IPS DF 4.7 (cell line): ENCODE measurements around the gene EXOSC1.
"Not testable (repeated sequence)": the region's sequence is repeated elsewhere in the genome, so short reads cannot be mapped to it uniquely, and the experiment has no call there.

Experiments used
- DNase-seq: peaks from one replicate; pipeline ENCODE4 v3.0.0-alpha.2; 2013; ENCODE audit warnings: low spot score; ENCODE audit errors: extremely low read depth

EXOSC1 gene, protein sequence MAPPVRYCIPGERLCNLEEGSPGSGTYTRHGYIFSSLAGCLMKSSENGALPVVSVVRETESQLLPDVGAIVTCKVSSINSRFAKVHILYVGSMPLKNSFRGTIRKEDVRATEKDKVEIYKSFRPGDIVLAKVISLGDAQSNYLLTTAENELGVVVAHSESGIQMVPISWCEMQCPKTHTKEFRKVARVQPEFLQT

DNA sequence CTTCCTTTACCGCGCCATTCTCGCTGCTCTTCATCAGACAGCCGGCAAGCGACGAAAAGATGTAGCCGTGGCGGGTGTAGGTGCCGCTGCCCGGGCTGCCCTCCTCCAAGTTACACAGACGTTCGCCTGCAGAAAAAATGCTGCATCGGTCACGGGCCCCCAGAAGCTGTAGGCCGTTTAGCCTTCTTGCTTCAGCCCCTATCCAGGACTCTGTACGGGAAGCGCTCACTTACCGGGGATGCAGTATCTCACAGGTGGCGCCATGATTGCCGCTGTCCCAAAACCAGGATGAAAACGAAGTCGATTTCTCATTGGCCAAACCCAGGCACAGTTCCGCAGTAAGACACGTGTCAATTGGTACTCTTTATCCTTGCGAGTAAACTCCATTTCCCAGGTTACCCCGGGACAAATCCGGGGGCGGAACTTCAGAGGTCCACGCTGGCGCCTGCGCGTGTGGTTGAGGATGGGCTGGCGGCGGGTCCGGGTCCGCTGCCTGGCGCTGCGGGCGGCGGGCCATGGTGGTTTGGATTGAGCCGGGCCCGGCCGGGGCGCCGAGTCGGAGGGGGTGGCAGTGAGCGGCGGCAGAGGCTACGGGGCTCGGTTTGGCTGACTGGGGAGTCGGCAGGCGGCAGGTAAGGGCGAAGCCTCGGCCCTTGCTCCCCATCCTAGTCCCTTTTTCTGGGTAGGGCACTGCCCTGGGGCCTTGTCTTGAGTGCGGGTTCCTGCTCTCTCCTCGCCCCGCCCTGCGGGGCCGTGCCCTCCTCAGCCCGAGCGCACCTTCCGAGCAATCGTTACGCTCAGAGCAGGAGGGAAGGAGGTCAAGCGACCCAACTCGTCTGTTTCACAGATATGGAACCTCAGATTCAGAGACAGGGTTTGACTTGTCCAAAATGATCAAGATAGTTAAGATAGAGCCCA lies at the start of gene EXOSC1, which contains the start of gene ZDHHC16:
EXOSC1 (minus strand) TSS at position 285 of the 918 bp plus-strand sequence; CDS start at position 264, 21 bp downstream.
ZDHHC16 (plus strand) TSS at position 454 of the 918 bp plus-strand sequence. CDS start 5,501 bp downstream, outside the sequence.
- peak; percentile 93 for DNase-seq

DNA sequence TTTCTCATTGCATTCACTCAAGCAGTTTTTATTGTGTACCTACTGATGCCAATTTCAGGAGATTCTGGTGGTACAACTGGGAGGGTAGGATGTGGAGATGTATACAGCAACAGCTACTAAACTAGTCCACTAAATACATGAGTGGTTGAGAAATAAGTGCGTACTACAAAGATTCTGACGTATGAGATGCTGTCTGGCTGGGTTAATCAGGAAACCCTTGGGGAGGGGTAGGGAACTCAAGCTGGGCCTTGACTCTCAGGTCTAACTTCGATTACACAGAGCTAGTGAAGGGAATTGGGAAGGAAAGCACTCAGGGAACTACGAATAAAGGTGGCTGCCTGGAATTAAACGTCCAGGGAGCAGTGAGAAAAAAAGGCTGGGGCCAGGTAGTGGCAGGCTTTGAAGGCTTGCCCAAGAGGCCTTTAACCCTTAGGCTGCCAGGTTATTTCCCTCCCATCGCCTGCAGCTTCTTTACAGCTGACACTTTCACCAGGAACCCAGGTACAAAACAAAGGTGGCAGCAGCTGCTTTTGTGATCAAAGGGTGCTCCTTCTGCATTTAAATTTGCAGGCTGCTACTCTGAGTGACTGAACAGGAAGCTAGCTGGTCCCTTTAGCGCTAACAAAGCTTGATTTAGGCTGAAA lies 49.2 kb upstream of the EXOSC1 start:
- DNase-seq: no peak

DNA sequence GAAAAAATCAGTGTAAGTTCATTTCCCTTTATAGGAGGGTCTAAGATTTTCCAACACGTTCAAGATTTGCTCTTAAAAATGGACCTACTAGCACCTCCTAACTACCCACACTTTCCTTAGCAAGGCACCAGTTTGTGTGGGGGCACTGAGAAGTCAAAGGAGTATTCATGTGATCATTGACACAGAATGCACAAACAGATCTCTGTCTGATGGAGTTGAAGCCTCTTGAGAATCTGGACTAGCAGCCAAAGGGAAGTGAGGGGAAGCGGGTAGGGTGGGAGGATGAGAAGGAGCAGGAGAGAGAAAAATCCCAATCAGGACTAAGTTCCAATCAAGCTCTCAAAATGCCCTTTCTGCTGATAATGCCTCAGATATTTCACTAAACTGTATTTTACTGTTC lies 48.3 kb upstream of the EXOSC1 start:
- no peak for DNase-seq

DNA sequence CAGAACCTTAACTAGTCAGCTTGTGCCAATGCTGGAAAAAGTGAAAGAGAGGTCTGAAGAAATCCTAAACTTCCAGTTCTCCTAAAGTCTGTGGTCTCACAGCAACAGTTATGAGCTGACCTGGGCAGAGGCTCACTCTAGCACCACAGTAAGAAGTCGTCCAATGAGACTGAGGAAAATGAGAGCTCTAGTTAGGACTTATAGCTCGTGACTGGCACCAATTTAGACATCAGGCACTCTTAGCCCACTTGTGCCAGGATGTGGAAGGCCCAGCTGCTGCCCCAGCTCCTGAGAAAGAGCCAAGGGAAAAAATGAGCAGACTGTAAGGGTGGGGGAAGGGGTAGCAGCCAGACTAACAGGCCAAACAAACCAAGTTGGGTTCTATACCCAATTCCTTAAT lies 44.8 kb upstream of the EXOSC1 start:
- DNase-seq: no peak

DNA sequence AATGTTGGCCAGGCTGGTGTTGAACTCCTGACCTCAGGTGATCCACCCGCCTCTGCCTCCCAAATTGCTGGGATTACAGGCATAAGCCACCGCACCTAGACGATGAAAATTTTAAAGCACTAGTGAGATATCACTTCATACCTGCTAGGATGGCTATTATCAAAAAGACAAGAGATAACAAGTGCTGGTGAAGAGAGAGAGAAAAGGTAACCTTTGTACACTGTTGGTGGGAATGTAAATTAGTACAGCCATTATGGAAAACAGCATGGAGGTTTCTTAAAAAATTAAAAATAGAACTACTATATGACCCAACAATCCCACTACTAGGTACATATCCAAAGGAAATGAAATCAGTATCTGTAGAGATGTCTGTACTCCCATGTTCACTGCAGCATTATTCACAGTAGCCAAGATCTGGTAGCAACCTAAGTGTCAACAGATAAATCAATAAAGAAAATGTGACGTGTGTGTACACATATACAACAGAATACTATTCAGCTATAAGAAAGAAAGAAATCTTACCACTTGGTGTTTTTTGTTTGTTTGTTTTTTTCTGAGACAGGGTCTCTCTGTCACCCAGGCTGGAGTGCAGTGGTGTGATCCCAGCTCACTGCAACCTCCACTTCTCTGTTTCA lies 40.0 kb upstream of the EXOSC1 start:
- no peak for DNase-seq

DNA sequence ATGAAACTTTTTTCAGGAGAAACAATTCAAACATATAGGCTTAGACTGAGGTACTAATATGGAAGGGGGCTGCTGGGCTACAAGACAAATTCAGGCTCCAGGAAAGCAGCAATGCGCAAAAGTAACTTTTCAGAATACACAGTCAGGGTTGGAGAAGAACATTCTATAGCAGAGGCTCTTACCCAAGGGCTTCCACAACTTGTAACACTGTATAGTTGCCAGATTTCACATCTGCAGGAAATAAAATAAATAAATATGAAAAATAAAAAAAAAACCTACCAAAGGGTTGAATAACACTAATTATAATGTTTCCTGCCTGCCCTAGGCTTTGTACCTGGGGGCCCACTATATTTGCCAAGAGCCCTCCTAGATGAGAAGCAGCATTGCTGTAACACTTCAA lies 38.1 kb upstream of the EXOSC1 start:
- no peak for DNase-seq

DNA sequence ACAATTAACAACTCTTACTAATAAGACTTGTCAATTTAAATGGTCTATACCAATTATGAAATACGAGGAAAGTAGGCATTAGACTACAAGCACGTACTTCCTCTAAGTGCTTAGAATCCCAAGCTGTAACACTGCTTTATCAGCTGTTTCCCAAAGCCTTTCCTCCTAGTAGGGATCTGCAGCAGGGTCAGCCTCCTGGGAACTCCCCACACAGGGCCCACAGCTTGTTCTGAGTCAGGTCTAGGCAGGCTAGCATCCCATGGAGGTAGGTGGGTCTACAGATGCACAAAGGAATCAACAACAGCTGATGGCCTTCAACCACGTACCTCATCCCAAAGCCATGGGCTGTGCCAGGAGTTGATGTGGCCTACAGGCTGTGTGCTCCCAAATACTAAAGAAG lies 37.7 kb upstream of the EXOSC1 start:
- no peak for DNase-seq

DNA sequence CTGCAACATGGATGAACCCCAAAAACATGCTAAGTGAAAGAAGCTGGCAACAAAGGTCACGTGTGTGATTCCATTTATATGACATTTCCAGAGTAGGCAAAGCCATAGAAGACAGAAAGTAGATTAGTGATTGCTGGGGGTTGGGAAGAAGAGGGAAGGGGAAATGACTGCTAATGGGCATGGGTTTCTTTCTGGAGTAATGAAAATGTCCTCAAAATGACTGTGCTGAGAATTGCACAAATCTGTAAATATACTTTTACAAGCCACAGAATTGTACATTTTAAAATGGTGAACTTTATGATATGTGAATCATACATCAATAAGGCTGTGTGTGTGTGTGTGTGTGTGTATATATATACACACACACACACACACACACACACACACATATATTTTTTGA lies 36.6 kb upstream of the EXOSC1 start:
- DNase-seq: no peak

DNA sequence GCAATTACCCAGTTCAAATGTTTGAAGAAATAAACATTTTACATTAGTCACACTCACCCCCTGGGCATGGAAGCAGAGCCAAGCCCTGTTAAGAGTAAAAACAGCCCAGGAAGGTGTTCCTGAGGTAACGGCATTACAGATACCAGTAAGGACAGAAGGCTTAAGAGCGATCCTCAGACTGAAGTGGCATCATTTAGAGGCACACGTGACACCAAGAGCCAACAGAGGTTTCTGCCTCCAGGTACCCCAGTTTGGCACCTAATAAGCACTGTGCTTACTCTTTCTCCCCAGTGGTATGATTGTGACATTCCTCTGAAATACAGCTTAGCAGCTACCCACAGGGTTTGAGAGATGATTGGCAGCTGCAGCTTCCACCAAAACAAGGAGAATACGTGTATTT lies 35.3 kb upstream of the EXOSC1 start:
- no peak for DNase-seq

DNA sequence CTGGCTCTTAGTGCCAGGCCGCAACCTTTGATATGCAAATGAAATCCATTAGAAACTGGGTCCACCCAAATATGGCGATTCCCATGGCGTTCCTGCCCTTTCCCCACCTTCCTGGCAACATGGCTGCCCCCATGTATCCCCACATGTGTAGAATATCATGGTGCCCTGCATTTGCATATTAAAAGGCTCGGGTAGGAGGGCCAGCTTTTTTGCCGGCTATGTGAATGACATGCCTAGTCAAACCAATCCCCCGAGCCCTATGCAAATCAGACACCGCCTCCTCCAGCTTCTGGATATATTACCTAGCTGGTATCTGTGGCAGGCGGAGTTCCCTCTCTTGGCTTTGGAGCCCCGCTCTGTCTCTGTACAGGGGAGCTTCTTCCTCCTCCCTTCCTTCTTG lies 34.1 kb upstream of the EXOSC1 start:
- peak; percentile 97 for DNase-seq

DNA sequence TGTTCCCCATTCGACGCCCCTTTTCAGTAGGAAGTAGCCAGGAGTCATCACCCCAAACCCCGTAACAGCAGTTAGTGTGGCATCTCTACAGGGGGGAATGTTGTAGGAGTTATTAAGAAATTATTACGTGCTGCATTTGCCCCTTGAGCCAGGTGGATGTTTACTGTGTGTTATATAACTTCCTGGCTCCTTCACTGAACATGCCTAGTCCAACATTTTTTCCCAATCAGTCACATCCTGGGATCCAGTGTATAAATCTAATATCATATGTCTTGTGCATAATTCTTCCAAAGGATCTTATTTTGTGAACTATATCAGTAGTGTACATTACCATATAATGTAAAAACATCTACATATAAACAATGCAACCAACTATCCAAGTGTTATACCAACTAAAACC lies 33.6 kb upstream of the EXOSC1 start:
- not testable (repeated sequence) for DNase-seq

DNA sequence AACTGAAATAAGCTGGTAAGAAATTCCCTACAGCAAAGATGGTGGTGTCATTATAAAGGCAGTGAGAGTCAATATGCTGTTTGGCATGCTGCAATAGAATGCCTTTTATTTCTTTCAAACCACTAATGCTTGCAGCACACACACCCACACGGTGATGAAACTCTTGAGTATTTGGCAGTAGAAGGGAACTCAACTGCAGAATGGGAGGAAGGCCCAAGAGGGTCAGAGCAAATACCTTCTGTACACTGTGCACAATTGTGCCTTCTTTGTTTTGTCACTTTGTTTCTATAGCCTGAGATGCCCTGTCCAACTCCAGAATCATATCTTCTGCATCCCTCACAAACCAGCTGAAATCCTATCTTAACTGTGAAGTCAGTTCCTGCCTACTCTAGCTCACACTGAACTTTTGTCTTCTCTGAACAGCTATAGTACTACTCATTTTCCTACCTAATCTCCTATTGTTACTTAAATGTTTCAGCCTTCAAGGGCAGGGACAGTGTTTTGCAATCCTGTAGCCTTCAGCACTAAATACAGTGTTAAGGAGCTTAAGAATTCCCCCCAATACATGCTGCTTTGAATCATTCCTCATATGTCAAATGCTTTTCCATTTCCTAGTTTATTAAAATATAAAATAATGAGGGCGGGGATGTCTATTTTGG lies 30.3 kb upstream of the EXOSC1 start:
- no peak for DNase-seq

DNA sequence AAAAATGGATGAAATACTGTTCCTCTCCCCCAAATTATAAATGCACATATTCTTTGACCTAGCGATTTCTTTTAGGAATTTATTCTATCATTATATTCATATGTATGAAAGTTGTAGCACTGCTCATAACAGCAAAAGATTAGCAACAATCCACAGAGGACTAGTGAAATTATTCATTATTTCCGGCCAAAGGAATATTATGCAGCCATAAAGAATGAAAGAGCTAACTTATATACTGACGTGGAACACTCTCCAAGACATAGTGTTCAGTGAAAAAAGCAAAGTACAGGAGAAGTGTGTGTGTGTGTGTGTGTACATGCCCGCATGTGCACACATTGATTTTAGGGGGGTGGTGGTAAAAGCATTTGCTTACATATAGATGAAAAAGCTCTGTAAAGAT lies 29.1 kb upstream of the EXOSC1 start:
- no peak for DNase-seq

DNA sequence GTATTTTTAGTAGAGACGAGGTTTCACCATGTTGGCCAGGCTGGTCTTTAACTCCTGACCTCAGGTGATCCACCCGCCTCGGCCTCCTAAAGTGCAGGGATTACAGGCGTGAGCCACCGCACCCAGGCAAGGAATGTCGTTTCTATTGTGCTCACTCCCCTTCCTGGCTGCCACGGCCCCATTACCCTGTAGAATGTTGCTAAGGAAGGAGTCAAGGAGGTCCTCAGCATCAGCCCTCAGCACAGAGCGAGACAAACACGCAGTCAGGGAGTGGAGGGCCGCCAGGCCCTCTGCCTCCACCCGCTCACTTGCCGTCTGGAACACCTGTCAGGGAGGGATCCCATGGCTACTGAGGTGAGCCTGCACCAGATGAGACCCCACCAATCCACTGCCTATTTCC lies 23.0 kb upstream of the EXOSC1 start:
- not testable (repeated sequence) for DNase-seq

DNA sequence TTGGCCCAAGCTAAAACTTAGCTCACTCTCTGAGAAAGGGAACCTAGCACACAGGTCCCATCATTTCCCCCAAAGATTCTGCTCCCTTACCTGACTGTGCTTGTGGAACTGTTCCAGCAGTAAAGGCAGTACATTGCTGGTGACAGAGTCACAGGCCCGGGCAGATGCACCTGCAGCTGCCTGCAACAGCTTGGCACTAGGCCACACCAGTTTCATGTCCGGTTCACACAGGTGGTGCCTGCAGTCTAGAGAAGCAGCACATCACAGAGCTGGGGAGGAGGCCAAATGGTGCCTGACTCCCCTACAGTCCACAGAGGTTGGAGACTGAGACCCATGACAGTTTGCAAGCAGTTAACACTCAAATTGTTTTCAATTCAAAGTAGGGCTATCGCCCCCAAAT lies 22.4 kb upstream of the EXOSC1 start:
- no peak for DNase-seq

DNA sequence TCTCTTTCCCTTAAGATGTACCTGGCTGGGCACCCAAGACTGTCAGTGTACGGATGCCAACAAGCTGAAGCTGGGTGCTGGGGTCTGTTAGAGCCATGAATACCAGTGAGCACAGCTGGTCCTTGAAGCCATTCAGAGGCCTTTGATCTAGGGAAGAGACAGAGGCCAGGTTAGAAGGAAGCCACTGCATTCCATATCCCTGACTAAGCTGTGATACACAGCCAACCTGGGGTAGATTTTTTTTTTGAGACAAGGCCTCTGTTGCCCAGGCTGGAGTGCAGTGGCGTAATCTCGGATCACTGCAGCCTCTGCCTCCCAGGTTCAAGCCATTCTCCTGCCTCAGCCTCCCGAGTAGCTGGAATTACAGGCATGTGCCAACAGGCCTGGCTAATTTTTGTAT lies 20.9 kb upstream of the EXOSC1 start:
- no peak for DNase-seq

DNA sequence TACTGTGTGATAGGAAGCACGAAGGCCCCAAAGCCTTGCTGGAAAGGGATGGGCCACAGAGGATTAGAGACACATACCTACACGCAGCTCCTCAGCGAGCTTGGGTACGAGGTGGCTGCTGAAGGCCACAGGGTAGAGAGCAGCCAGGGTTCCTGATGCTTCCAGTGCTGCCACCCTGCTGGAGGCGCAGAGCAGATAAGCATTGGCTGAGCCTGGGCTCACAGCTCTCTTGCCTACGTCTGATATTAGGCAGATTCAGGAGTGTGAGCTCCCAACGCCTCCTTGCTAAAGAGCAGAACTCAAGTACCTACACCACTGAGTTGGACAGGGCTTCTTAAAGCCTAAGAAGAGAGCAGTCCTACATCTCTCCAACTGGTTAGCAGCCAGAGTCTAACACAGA lies 20.2 kb upstream of the EXOSC1 start:
- no peak for DNase-seq

DNA sequence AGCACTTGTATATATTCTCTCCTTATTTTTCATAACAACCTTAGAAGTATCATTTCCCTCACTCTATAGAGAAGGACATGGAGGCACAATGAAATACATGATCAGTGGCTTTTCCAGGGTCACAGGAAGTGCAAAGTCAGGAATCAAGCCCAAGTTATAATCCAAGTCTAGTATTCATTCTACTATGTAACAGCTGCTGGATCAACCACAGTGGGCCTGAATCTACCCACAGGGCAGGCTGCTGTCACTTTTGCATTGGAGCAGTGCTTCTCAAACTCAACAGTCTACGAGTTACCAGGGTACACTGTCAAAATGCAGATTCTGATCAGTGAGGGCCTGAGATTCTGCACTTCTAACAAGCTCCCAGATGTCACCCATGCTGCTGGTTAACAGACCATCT lies 18.4 kb upstream of the EXOSC1 start:
- DNase-seq: no peak

DNA sequence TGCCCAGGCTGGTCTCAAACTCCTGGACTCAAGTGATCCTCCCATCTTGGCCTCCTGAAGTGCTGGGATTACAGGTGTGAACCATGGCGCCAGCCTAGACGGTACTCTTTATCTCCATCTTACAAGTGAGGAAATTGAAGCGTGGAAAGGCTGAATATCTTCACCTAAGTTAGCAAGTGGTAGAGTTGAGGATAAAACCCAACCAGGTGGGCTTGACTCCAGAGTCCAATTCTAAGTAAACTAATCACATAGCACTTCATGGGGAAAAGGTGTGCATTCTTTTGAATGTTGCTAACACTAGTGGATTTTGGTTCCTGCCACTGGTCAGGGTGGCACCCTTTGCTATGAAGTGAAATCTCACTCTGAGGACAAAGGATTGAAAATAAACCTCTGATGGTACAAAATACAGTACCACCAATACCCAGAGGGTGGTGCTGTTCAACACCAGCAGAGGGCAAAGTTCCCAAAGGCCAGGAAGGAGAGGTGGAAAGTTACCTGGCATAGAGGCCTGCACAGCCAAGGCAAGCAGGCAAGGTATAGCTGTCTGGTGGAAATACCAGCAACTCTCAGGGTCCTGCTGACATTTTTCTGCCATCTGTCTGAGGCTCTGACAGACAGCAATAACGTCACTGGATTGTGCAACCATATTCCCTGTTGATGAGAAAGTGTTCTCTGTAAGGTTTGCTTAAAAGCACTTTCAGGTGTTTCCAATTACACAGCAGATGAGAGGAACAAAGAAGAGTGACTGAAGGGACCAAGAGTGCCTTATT lies 17.7 kb upstream of the EXOSC1 start:
- DNase-seq: no peak

DNA sequence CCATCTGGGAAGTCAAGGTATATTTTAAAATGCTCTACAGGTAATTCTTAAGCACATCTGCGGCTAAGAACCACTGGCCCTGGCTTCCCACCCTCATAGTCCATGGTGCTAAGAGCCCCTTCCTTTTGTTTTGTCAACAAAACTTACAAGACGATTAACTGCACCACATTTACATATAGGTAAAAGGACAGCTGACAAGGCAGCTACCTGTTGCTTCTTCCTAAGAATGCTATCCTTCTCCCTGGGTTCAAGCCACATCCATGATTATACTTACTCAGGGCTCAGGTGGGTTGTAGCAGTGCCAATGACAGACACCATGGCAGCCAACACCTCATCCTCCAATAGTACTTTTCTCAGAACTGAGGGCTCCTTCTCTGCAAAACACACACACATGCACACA lies 16.5 kb upstream of the EXOSC1 start:
- no peak for DNase-seq

DNA sequence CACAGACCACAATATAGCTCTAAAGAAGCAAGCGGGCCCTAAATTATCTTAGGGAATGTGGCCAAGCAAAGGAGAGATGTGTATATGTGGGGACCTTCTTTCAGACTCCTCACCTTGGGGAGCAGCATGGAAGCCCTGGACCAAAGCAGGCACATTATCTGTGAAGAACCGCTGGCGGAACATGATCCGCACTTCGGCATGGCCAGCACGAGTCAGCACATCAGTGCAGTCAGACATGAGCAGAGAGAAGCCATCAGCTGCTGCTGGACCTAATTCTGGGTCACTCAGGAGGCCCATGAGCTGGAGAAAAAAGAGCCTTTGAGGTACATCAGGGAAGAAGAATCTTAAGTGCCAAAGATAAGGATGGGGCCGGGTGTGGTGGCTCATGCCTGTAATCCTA lies 14.1 kb upstream of the EXOSC1 start:
- no peak for DNase-seq
